ENCODE results near the gene RAB7B. TPM values are rescaled to one million over a fixed set of nuclear protein-coding genes. Genes with fewer than 3 reads are reported as not detected.
A peak's percentile ranks its signal among the peaks of the same experiment; 100 is the strongest.

The RAB7B gene
- total and polyA plus RNA-seq, 2 donors from 2014 or later = 0.73 to 2.0 TPM

- H3K36me3 ChIP-seq (ENCODE audit: control insufficient read depth in 2 of 3, insufficient read depth in 3 of 3, low read length in 3 of 3) = no peaks in the 10 kb centered on the region
- no peaks in the 10 kb centered on the region for H3K27me3 ChIP-seq (ENCODE audit: control insufficient read depth, insufficient read depth, low read length)
- DNase-seq = peak in 1 of 5 donors; percentile 21
- FAIRE-seq = no peak
- no peak overlapping the region for H3K27ac ChIP-seq (ENCODE audit: low read depth in 2 of 2, low read length in 2 of 2)
- no peak overlapping the region for H3K4me3 ChIP-seq (ENCODE audit: low read length in 3 of 3)
- H3K9ac ChIP-seq (ENCODE audit: low read length in 3 of 3) = no peak overlapping the region
- intact Hi-C loops (cut with DNase I) = no loop called here
- no peak for TF ChIP-seq CTCF (IDR thresholded peaks at IDR 0.05; ENCODE audit: borderline replicate concordance, extremely low read depth, insufficient read depth)
- H3K4me1 ChIP-seq (ENCODE audit: control insufficient read depth in 2 of 3, insufficient read depth in 2 of 3, low read depth in 1 of 3, low read length in 3 of 3) = peaks cover 0 to 3% (median 0%) of the 10 kb centered on the region in 3 donors
- H3K9me3 ChIP-seq (ENCODE audit: control insufficient read depth in 2 of 3, insufficient read depth in 1 of 3, low read length in 3 of 3) = no peaks in the 10 kb centered on the region
Observed at GRCh38 chr1:206004826-206005225, 1.6 kb upstream of the RAB7B start.

GRCh38 chr1:206003854-206004800 lies 932 bp upstream of the RAB7B start:
- TF ChIP-seq CTCF (IDR thresholded peaks at IDR 0.05; ENCODE audit: borderline replicate concordance, extremely low read depth, insufficient read depth) = no peak
- DNase-seq (no peak), FAIRE-seq (no peak)
- peaks cover 0 to 3% (median 0%) of the 10 kb centered on the region in 3 donors for H3K4me1 ChIP-seq (ENCODE audit: control insufficient read depth in 2 of 3, insufficient read depth in 2 of 3, low read depth in 1 of 3, low read length in 3 of 3)
- intact Hi-C loops (cut with DNase I) = no loop called here
- H3K4me3 ChIP-seq (ENCODE audit: low read length in 3 of 3) = no peak overlapping the region
- H3K27ac ChIP-seq (ENCODE audit: low read depth in 2 of 2, low read length in 2 of 2) = no peak overlapping the region
- H3K27me3 ChIP-seq (ENCODE audit: control insufficient read depth, insufficient read depth, low read length) = no peaks in the 10 kb centered on the region
- no peak overlapping the region for H3K9ac ChIP-seq (ENCODE audit: low read length in 3 of 3)
- no peaks in the 10 kb centered on the region for H3K9me3 ChIP-seq (ENCODE audit: control insufficient read depth in 2 of 3, insufficient read depth in 1 of 3, low read length in 3 of 3)
- H3K36me3 ChIP-seq (ENCODE audit: control insufficient read depth in 2 of 3, insufficient read depth in 3 of 3, low read length in 3 of 3) = no peaks in the 10 kb centered on the region

GRCh38 chr1:206002160-206002559 lies 1.0 kb downstream of the RAB7B start:
- Histone ChIP-seq H3K27ac (ENCODE audit: low read depth in 2 of 2, low read length in 2 of 2) (no peak overlapping the region), H3K9me3 (ENCODE audit: control insufficient read depth in 2 of 3, insufficient read depth in 1 of 3, low read length in 3 of 3) (no peaks in the 10 kb centered on the region), H3K36me3 (ENCODE audit: control insufficient read depth in 2 of 3, insufficient read depth in 3 of 3, low read length in 3 of 3) (no peaks in the 10 kb centered on the region), H3K27me3 (ENCODE audit: control insufficient read depth, insufficient read depth, low read length) (no peaks in the 10 kb centered on the region), H3K4me1 (ENCODE audit: control insufficient read depth in 2 of 3, insufficient read depth in 2 of 3, low read depth in 1 of 3, low read length in 3 of 3) (peaks cover 0 to 3% (median 0%) of the 10 kb centered on the region in 3 donors), H3K9ac (ENCODE audit: low read length in 3 of 3) (no peak overlapping the region), H3K4me3 (ENCODE audit: low read length in 3 of 3) (no peak overlapping the region)
- DNase-seq (no peak), FAIRE-seq (no peak)
- intact Hi-C loops (cut with DNase I) = no loop called here
- TF ChIP-seq CTCF (IDR thresholded peaks at IDR 0.05; ENCODE audit: borderline replicate concordance, extremely low read depth, insufficient read depth) = no peak

All from kidney (tissue), 14 donors.